Stomach (tissue), 9 donors: ENCODE data around the gene RPGR. TPM values are rescaled to one million over a fixed set of nuclear protein-coding genes. Genes with fewer than 3 reads are reported as not detected.

Experiments
- DNase-seq, 2 donors: peaks; one replicate each; pipeline versions ENCODE4 v3.0.0 to v3.0.0-alpha.2; 2013 to 2019
- H3K27ac ChIP-seq, 5 donors: fragments of 200-600 bp in 4 of 5; sonication (generic) in 4 of 5; one replicate each; pipeline ENCODE4 v1.5.1; 2013 to 2019; ENCODE audit warnings: mild to moderate bottlenecking in 1 of 5, moderate library complexity in 1 of 5
- H3K27me3 ChIP-seq, 3 donors: fragments of 200-600 bp; sonication (generic); one replicate each; pipeline ENCODE4 v1.5.1; 2017 to 2019; ENCODE audit warnings: mixed run types in 1 of 3
- H3K36me3 ChIP-seq, 4 donors: fragments of 200-600 bp; sonication (generic); 1 replicate in 3 of 4; 2 replicates in 1 of 4; pipeline ENCODE4 v1.5.1; 2016 to 2019
- H3K4me1 ChIP-seq, 4 donors: fragments of 200-600 bp; sonication (generic); one replicate each; pipeline ENCODE4 v1.5.1; 2016 to 2019
- H3K4me3 ChIP-seq, 4 donors: fragments of 200-600 bp; sonication (generic) in 3 of 4; one replicate each; pipeline ENCODE4 v1.5.1; 2016 to 2019; ENCODE audit warnings: mild to moderate bottlenecking in 1 of 4
- H3K9me3 ChIP-seq, 4 donors: fragments of 200-600 bp; sonication (generic); one replicate each; pipeline ENCODE4 v1.5.1; 2016 to 2019
- CTCF ChIP-seq, 7 experiments: fragments of 450-650 bp in 4 of 7; fragments of 200-600 bp in 3 of 7; sonication (generic) in 3 of 7; IDR thresholded peaks; one replicate each; pipeline ENCODE4 v1.5.1; 2016 to 2019; ENCODE audit warnings: antibody characterized with exemption in 7 of 7, control low read depth in 2 of 7, mild to moderate bottlenecking in 1 of 7
- EP300 ChIP-seq: sonication (generic); formaldehyde crosslinking; IDR thresholded peaks from one replicate; pipeline ENCODE4 v1.6.1; 2017; ENCODE audit warnings: antibody characterized with exemption
- POLR2A ChIP-seq, 4 donors: fragments of 450-650 bp; IDR thresholded peaks; one replicate each; pipeline ENCODE4 v1.6.1; 2016; ENCODE audit warnings: antibody characterized with exemption in 4 of 4, control low read depth in 2 of 4, mild to moderate bottlenecking in 1 of 4, moderate library complexity in 1 of 4
- POLR2AphosphoS5 ChIP-seq, 3 donors: sonication (generic); formaldehyde crosslinking; IDR thresholded peaks; one replicate each; pipeline ENCODE4 v1.6.1; 2016; ENCODE audit warnings: antibody characterized with exemption in 3 of 3
- WGBS, 5 donors: extraction: QIAGEN DNeasy Blood & Tissue Kit in 3 of 5; methylation state at CpG; one replicate each; pipeline versions ENCODE4 v1.1.5 to v1.1.7; 2013 to 2018; 5-methylcytosine and 5-hydroxymethylcytosine counted together
- intact Hi-C: fragments of 100-400 bp; cut with DNase I; formaldehyde crosslinking; loops from one replicate; pipeline ENCODE4 v1.15.1; 2023; ENCODE audit warnings: low total_unique reads
- polyA plus RNA-seq, 3 donors: library from polyadenylated mRNA; stranded (reverse); fragments of 200-250 nt; gene quantifications; one replicate each; pipeline ENCODE4 v1.2.3, GENCODE V29; 2013
- total RNA-seq, 5 donors: library from RNA; depleted of rRNA; stranded (reverse); fragments of >200 nt; gene quantifications; one replicate each; pipeline versions ENCODE4 v1.1.0 to v1.2.3, GENCODE V29; 2014 to 2016
- donor health status: healthy with polysubstance abuse.
- donor health status: Bipolar disorder and iron deficiency.
- donor health status: healthy.

Gene RPGR
- total and polyA plus RNA-seq, 8 donors: 1.3 to 97.3 (median 10.7) TPM

- Histone ChIP-seq H3K9me3 (no peaks in the 10 kb centered on the region), H3K27ac (no peak overlapping the region), H3K36me3 (no peaks in the 10 kb centered on the region), H3K4me3 (no peak overlapping the region), H3K4me1 (no peaks in the 10 kb centered on the region), H3K27me3 (no peaks in the 10 kb centered on the region)
- intact Hi-C loops: no loop called here
- WGBS, 5 donors: 81 to 100% (median 94%) methylated on average over 1 of the region's 1 CpG
- no peak for DNase-seq
- TF ChIP-seq POLR2AphosphoS5 (IDR thresholded peaks at IDR 0.05): no peak
- TF ChIP-seq POLR2A (IDR thresholded peaks at IDR 0.05): no peak
- TF ChIP-seq CTCF (IDR thresholded peaks at IDR 0.05): no peak
- no peak for TF ChIP-seq EP300
These were observed 41.7 kb downstream of the RPGR start for GRCh38 chrX:38285649-38286048.

DNA sequence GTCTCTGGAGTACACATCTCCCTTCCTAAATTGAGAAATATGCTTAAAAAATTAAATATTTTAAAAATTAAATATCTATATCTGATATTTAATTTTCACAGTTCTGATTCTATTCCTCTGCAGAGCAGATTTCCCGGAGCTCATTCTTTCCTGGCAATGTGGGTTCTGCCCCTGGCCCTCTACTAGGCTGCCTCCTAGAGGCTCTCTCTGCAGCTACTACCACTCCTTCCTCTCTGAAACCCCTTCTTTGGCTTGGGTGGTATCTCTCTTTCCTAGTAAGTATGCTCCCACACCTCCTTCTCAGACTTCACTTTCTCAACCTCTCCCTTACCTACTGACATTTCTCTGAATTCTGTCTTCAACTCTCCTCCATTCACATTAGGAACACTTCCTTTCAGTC is 45.3 kb downstream of the RPGR start:
- Histone ChIP-seq H3K27me3 (peaks cover 0 to 7% (median 0%) of the 10 kb centered on the region in 3 donors), H3K4me3 (no peak overlapping the region), H3K27ac (no peak overlapping the region), H3K9me3 (no peaks in the 10 kb centered on the region), H3K36me3 (no peaks in the 10 kb centered on the region), H3K4me1 (no peaks in the 10 kb centered on the region)
- intact Hi-C loops: no loop called here
- TF ChIP-seq EP300: no peak
- TF ChIP-seq CTCF (IDR thresholded peaks at IDR 0.05): peak in 3 of 7 experiments; percentile 12 to 22 (median 15)
- DNase-seq: peak in 1 of 2 donors; percentile 12
- 29 to 75% (median 48%) methylated on average over 1 of the region's 1 CpG for WGBS, 5 donors

DNA sequence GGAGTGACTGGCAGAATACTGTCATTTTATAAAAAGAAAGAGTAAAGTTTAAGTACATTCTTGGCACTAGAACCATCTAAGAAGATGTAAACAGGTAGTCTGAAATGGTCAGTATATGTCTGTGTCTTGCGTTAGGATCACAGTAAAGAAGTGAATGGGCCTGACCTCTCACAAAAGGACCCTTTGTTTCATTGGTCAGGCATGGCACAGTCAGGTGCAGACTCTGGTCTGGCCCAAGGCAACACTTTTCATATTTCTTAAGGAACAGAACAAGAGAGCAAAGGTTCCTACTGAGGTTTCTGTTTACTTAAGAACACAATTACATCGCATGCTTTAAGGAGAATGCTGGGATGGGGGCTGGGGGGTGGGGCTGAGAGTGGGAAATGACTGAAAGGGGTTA is 48.1 kb downstream of the RPGR start:
- peaks cover 0 to 7% (median 0%) of the 10 kb centered on the region in 3 donors for H3K27me3 ChIP-seq
- no peak overlapping the region for H3K4me3 ChIP-seq
- H3K4me1 ChIP-seq: no peaks in the 10 kb centered on the region
- TF ChIP-seq EP300: no peak
- TF ChIP-seq POLR2A (IDR thresholded peaks at IDR 0.05): no peak
- no peak for TF ChIP-seq CTCF (IDR thresholded peaks at IDR 0.05)
- no peak for TF ChIP-seq POLR2AphosphoS5 (IDR thresholded peaks at IDR 0.05)
- intact Hi-C loops: no loop called here
- no peak for DNase-seq
- no peaks in the 10 kb centered on the region for H3K9me3 ChIP-seq
- H3K36me3 ChIP-seq: no peaks in the 10 kb centered on the region
- no peak overlapping the region for H3K27ac ChIP-seq
- 39 to 66% (median 42%) methylated on average over 2 of the region's 2 CpGs for WGBS, 5 donors

DNA sequence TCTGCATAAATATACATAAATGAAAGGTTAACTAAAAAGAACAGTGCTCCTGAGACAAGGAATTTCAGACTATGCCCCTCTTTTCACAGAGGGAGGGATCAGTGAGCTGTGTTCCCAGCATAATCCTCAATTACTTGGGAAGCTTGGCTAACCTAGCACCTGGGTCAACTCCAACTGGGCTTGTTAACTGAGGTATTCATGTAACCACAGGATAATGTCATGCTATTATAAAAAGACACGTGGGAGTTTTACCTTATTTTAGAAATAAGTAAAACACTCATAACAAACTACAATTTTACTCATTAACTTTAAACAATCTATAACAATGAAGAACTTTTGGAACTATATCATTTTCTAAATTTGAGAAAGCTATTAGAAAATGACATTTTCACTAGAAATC is 48.6 kb downstream of the RPGR start:
- H3K4me3 ChIP-seq: no peak overlapping the region
- no peak overlapping the region for H3K27ac ChIP-seq
- H3K4me1 ChIP-seq: no peaks in the 10 kb centered on the region
- DNase-seq: no peak
- TF ChIP-seq EP300 (no peak), POLR2AphosphoS5 (IDR thresholded peaks at IDR 0.05) (no peak), CTCF (IDR thresholded peaks at IDR 0.05) (no peak), POLR2A (IDR thresholded peaks at IDR 0.05) (no peak)
- intact Hi-C loops: no loop called here
- WGBS, 5 donors: 47 to 83% (median 76%) methylated on average over 1 of the region's 1 CpG
- H3K27me3 ChIP-seq: peaks cover 0 to 7% (median 0%) of the 10 kb centered on the region in 3 donors
- H3K36me3 ChIP-seq: no peaks in the 10 kb centered on the region
- H3K9me3 ChIP-seq: no peaks in the 10 kb centered on the region
